HEK293T (cell line): Measurements from ENCODE around the gene HDAC9.

Experiments
- CTCF ChIA-PET: fragments of 350-600 bp; formaldehyde crosslinking; extraction: SDS; loops from one replicate; lab custom pipeline; 2021; ENCODE audit warnings: antibody characterized with exemption, inconsistent platforms; lab: Yijun Ruan, JAX
- POLR2A ChIA-PET: fragments of 350-600 bp; formaldehyde crosslinking; extraction: SDS; loops from one replicate; lab custom pipeline; 2020; ENCODE audit warnings: antibody characterized with exemption, inconsistent platforms; lab: Yijun Ruan, JAX
- DNase-seq: peaks from one replicate; pipeline ENCODE4 v3.0.0; 2012; ENCODE audit warnings: mixed read lengths; ENCODE audit errors: extremely low spot score
- ARNT ChIP-seq: fragments of 450-650 bp; IDR thresholded peaks from 2 replicates; pipeline ENCODE4 v1.6.1; 2017; ENCODE audit warnings: mild to moderate bottlenecking
- BHLHE40 ChIP-seq: fragments of 450-650 bp; IDR thresholded peaks from 2 replicates; pipeline ENCODE4 v1.6.1; 2016; ENCODE audit warnings: mild to moderate bottlenecking, moderate library complexity, borderline replicate concordance
- CTBP1 ChIP-seq: fragments of 450-650 bp; IDR thresholded peaks from 2 replicates; pipeline ENCODE4 v1.6.1; 2016; ENCODE audit warnings: borderline replicate concordance
- ELF4 ChIP-seq: fragments of 450-650 bp; IDR thresholded peaks from 2 replicates; pipeline ENCODE4 v1.6.1; 2017; ENCODE audit warnings: antibody characterized with exemption
- FOXA1 ChIP-seq: fragments of 450-650 bp; IDR thresholded peaks from 2 replicates; pipeline ENCODE4 v1.6.1; 2016; ENCODE audit warnings: mild to moderate bottlenecking
- FOXK2 ChIP-seq: fragments of 450-650 bp; IDR thresholded peaks from 2 replicates; pipeline ENCODE4 v1.6.1; 2016; ENCODE audit warnings: mild to moderate bottlenecking
- FOXM1 ChIP-seq: fragments of 450-650 bp; IDR thresholded peaks from 2 replicates; pipeline ENCODE4 v1.6.1; 2017; ENCODE audit warnings: mild to moderate bottlenecking, borderline replicate concordance
- HDGF ChIP-seq: fragments of 450-650 bp; IDR thresholded peaks from 2 replicates; pipeline ENCODE4 v1.6.1; 2017; ENCODE audit warnings: antibody characterized with exemption, borderline replicate concordance
- L3MBTL2 ChIP-seq: fragments of 450-650 bp; conservative IDR thresholded peaks from 2 replicates; pipeline ENCODE4 v1.6.1; 2016; ENCODE audit warnings: mild to moderate bottlenecking
- LEF1 ChIP-seq: fragments of 450-650 bp; IDR thresholded peaks from 2 replicates; pipeline ENCODE4 v1.6.1; 2017; ENCODE audit warnings: mild to moderate bottlenecking, borderline replicate concordance
- NFRKB ChIP-seq: fragments of 450-650 bp; IDR thresholded peaks from 2 replicates; pipeline ENCODE4 v1.6.1; 2016; ENCODE audit warnings: mild to moderate bottlenecking, moderate library complexity
- PKNOX1 ChIP-seq: fragments of 450-650 bp; IDR thresholded peaks from 2 replicates; pipeline ENCODE4 v1.6.1; 2016
- SP1 ChIP-seq: fragments of 450-650 bp; IDR thresholded peaks from 2 replicates; pipeline ENCODE4 v1.6.1; 2017
- SUZ12 ChIP-seq: fragments of 450-650 bp; IDR thresholded peaks from 2 replicates; pipeline ENCODE4 v1.6.1; 2016; ENCODE audit warnings: mild to moderate bottlenecking
- TARDBP ChIP-seq: fragments of 450-650 bp; IDR thresholded peaks from 2 replicates; pipeline ENCODE4 v1.6.1; 2016
- ZNF384 ChIP-seq: fragments of 450-650 bp; IDR thresholded peaks from 2 replicates; pipeline ENCODE4 v1.6.1; 2016

The HDAC9 gene

GRCh38 chr7:18534481-18534880 lies 38.9 kb downstream of the HDAC9 start:
- CTCF ChIA-PET, result no interaction called here
- DNase-seq, result no peak
- POLR2A ChIA-PET, result no interaction called here
- no peak for TF ChIP-seq L3MBTL2
- TF ChIP-seq SUZ12, result no peak
- TF ChIP-seq FOXK2, result no peak
- TF ChIP-seq BHLHE40, result no peak
- TF ChIP-seq FOXM1, result no peak
- no peak for TF ChIP-seq TARDBP
- TF ChIP-seq ELF4, result no peak
- no peak for TF ChIP-seq SP1
- no peak for TF ChIP-seq FOXA1
- no peak for TF ChIP-seq ARNT
- TF ChIP-seq HDGF, result no peak
- TF ChIP-seq PKNOX1, result no peak
- no peak for TF ChIP-seq NFRKB
- TF ChIP-seq LEF1, result no peak
- TF ChIP-seq ZNF384, result no peak
- no peak for TF ChIP-seq CTBP1

GRCh38 chr7:18535810-18536415 lies 40.4 kb downstream of the HDAC9 start:
- CTCF ChIA-PET, result no interaction called here
- TF ChIP-seq SUZ12 (no peak), HDGF (no peak), LEF1 (no peak), L3MBTL2 (no peak), ELF4 (no peak)
- POLR2A ChIA-PET, result no interaction called here
- no peak for DNase-seq

DNA sequence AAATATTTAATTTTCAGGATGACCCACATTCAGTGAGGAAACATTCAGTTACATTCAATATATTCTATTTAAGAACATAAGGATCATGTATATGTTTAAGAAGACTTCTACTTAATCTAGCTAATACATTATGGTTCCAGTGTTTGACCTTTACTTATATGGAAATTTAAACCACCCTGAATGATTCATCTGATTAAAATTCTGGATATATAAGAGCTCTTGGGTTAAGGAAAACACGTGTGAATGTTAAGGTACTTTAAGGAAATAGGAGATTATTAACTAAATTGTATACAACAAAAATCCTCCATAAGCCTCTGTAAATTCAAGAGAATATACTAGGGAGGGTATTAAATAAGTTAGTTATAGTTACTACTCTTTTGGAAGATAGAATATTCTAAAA lies 40.9 kb downstream of the HDAC9 start:
- DNase-seq, result no peak
- ChIA-PET CTCF (no interaction called here), POLR2A (no interaction called here)
- TF ChIP-seq ZNF384 (no peak), ARNT (no peak), FOXM1 (no peak), ELF4 (no peak), SUZ12 (no peak), BHLHE40 (no peak), NFRKB (no peak), L3MBTL2 (no peak), CTBP1 (no peak), TARDBP (no peak), SP1 (no peak), FOXA1 (no peak), HDGF (no peak), FOXK2 (no peak), PKNOX1 (no peak), LEF1 (no peak)

GRCh38 chr7:18538554-18539250 lies 43.2 kb downstream of the HDAC9 start:
- ChIA-PET CTCF (no interaction called here), POLR2A (no interaction called here)
- no peak for TF ChIP-seq FOXK2
- TF ChIP-seq FOXA1, result no peak
- DNase-seq, result no peak

DNA sequence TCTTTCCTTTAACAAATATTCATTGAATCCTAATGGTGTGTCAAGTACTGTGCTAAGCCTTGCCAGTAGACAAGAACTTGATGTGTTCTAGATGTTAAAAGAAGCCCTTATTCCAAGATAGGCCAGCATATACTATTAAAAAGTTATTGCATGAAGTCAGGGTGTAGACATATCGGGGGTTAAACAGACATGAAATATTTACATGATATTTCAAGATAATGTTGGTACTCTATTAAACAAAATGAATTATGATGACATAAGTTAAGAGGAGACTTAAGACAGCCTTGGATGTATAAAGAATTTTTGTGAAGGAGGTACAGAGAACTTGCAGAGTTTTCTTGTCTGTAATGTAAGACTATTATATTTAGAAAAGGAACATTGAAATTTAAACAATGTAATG lies 44.8 kb downstream of the HDAC9 start:
- no peak for DNase-seq
- TF ChIP-seq SUZ12 (no peak), L3MBTL2 (no peak), ARNT (no peak), SP1 (no peak), ZNF384 (no peak), FOXK2 (no peak), BHLHE40 (no peak), NFRKB (no peak), ELF4 (no peak), PKNOX1 (no peak), HDGF (no peak), TARDBP (no peak), FOXA1 (no peak), CTBP1 (no peak)
- ChIA-PET POLR2A (no interaction called here), CTCF (no interaction called here)

DNA sequence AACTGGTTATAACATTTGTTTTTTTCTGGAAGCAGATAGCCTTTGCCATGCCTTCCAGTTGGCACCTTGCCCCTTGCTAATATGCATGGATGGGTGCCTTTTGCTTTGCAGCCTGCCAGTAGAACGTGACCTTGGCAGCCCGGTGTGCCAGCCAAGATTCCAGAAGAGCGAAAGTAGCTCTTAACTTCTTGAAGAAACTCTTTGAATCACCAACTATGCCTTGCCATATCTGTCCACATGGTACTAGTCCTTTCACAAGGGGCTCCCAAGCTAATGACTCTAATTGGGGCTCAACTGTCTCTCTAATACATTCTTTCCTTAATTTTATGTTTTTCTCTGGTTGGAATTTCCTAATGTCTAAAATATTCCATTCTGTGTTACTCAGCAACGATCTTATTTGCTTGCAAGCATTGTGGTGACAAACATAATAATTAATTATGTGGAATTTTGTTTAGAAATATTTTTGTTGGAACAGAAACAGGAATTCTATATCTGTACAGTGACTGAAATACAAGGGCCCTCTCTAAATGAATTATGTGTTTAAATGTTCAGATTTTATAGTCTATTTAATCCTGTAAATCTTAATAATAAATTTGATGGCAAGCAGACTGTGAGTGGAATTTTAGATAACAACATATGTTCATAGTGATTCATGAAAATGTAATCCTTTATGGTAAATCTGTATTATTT lies 45.8 kb downstream of the HDAC9 start:
- ChIA-PET POLR2A (no interaction called here), CTCF (no interaction called here)
- TF ChIP-seq FOXA1, result no peak
- no peak for TF ChIP-seq HDGF
- no peak for TF ChIP-seq NFRKB
- TF ChIP-seq ZNF384, result no peak
- TF ChIP-seq TARDBP, result no peak
- no peak for TF ChIP-seq FOXM1
- TF ChIP-seq SP1, result no peak
- TF ChIP-seq ARNT, result no peak
- no peak for TF ChIP-seq CTBP1
- no peak for TF ChIP-seq PKNOX1
- no peak for TF ChIP-seq FOXK2
- no peak for DNase-seq
